ENCODE results near the gene LDHD. TPM values are rescaled to one million over a fixed set of nuclear protein-coding genes. Genes with fewer than 3 reads are reported as not detected.
"Not testable (repeated sequence)": the region's sequence is repeated elsewhere in the genome, so short reads cannot be mapped to it uniquely, and the experiment has no call there.

Gene LDHD
- total and polyA plus RNA-seq, 3 experiments from 2014 or later, result 0.10 TPM; not detected in 2

DNA sequence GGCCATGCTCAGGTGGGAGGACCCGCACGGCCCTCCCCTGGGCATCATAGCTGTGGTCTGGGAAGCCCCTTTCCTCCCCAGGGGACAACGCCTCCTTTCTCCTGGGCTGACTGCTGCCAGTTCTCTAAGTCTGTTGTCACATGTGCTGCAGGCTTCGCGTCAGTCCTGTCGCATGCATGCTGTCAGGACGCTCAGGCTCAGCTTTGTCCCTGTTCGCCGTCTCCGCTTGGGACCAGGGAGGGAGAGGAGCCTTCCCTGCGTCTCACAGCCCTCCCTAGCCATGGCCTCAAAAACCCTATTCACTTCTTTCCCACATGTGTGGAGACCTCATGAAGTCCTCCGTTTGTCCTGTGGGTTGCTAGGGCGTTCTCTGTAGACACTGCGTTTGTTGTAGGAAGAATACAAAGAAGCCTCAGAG lies 21.4 kb downstream of the LDHD start:
- Histone ChIP-seq H3K27ac (ENCODE audit: low read depth, low read length) (no peak overlapping the region), H3K36me3 (ENCODE audit: insufficient read depth, low read length) (no peaks in the 10 kb centered on the region), H3K4me1 (ENCODE audit: insufficient read depth, low read length) (peaks cover 24% of the 10 kb centered on the region), H3K9me3 (ENCODE audit: low read length) (no peaks in the 10 kb centered on the region), H3K4me3 (ENCODE audit: low read length) (no peak overlapping the region), H3K27me3 (ENCODE audit: insufficient read depth, low read length, poor library complexity, severe bottlenecking) (no peaks in the 10 kb centered on the region)
- Mint-ChIP-seq H3K4me3 (no peak overlapping the region), H3K4me1 (peaks cover 25 to 27% (median 25%) of the 10 kb centered on the region in 3 donors), H3K9me3 (no peaks in the 10 kb centered on the region), H3K27me3 (no peaks in the 10 kb centered on the region), H3K36me3 (peaks cover 0 to 2% (median 0%) of the 10 kb centered on the region in 3 donors), H3K27ac (peak overlapping the region in 4 of 8 donors; percentile 54 to 93 (median 90))
- DNase-seq, result no peak
- POLR2A ChIA-PET, result no interaction called here
- CTCF ChIA-PET, result no interaction called here

DNA sequence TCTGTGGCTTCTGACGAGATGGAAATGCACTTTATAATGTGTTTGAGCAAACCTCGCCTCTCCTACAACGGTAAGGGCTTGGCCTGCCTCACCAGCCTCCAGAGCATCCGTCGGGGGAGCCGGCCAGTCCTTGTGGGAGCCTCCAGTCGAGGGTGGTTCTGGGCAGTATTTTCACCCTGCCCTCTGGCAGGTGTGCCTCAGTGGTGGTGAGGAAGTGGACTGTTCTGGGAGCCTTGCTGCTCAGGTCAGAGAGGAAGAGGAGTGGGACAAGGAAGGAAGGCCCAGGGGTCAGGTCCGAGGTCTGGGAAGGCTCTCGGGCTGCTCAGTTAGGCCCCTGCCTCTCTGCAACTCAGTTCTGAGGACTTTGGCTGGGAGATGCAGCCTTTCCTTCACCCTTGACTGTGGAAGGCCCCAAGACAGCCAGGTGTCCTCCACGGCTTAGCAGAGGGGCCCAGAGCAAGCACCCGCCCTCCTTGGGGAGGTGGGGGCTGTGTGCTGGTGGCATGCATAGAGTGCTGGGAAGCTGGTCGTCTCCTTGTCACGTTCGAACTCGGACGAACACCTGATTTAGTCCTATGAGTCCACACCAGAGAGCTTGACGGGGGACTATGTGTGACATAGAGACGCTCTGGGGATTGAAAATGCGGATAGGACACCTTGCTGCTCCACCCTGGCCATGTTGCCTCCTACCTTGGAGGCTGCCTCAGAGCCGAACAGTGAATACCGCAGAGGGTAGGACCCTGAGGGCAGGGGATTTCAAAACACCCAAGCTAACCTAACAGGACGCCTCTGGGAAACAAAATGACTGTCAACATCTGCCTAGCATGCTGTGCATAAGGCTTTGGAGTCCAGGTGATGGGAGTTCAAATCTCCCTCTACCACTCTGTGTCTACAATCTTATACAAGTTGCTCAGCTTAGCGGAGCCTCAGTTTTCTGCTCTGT lies 22.7 kb downstream of the LDHD start:
- Mint-ChIP-seq H3K27ac (peak overlapping the region in 3 of 8 donors; percentile 3 to 60 (median 55)), H3K27me3 (no peaks in the 10 kb centered on the region), H3K4me3 (no peak overlapping the region), H3K4me1 (peaks cover 11 to 13% (median 11%) of the 10 kb centered on the region in 3 donors), H3K36me3 (peaks cover 0 to 2% (median 0%) of the 10 kb centered on the region in 3 donors), H3K9me3 (no peaks in the 10 kb centered on the region)
- Histone ChIP-seq H3K9me3 (ENCODE audit: low read length) (no peaks in the 10 kb centered on the region), H3K4me1 (ENCODE audit: insufficient read depth, low read length) (peaks cover 11% of the 10 kb centered on the region), H3K36me3 (ENCODE audit: insufficient read depth, low read length) (no peaks in the 10 kb centered on the region), H3K27me3 (ENCODE audit: insufficient read depth, low read length, poor library complexity, severe bottlenecking) (no peaks in the 10 kb centered on the region), H3K4me3 (ENCODE audit: low read length) (no peak overlapping the region), H3K27ac (ENCODE audit: low read depth, low read length) (no peak overlapping the region)
- CTCF ChIA-PET, result no interaction called here
- no peak for DNase-seq
- POLR2A ChIA-PET, result interaction anchor here (0.6 kb wide), 1 partner anchor 29 kb away, joined by 4 read pairs; no protein-coding TSS in a partner anchor

DNA sequence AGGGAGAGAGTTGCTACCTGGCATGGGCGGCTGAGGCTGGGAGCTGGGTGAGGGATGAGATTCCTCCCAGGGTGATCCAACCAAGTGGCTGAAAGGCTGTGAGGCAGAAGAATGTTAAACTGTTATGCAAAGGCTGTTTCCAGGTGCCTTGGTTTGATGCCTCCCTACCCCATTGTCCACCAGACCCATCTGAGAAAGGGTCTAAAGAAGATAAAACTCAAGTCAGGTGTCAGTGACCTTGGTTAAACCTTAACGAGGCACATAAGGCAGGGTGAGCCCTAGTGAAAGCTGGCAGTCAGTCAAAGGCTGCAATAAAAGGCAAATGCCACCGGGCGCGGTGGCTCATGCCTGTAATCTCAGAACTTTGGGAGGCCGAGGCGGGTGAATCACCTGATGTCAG lies 23.8 kb downstream of the LDHD start:
- H3K27ac Mint-ChIP-seq, result peak overlapping the region in 1 of 8 donors; percentile 36
- no peaks in the 10 kb centered on the region for H3K36me3 ChIP-seq (ENCODE audit: insufficient read depth, low read length)
- no peak for DNase-seq
- H3K4me1 Mint-ChIP-seq, result peaks cover under 1 to 4% (median under 1%) of the 10 kb centered on the region in 3 donors
- CTCF ChIA-PET, result no interaction called here
- H3K27me3 Mint-ChIP-seq, result no peaks in the 10 kb centered on the region
- no peak overlapping the region for H3K4me3 ChIP-seq (ENCODE audit: low read length)
- H3K4me3 Mint-ChIP-seq, result no peak overlapping the region
- H3K27me3 ChIP-seq (ENCODE audit: insufficient read depth, low read length, poor library complexity, severe bottlenecking), result no peaks in the 10 kb centered on the region
- H3K27ac ChIP-seq (ENCODE audit: low read depth, low read length), result no peak overlapping the region
- POLR2A ChIA-PET, result no interaction called here
- peaks cover 0 to 2% (median 0%) of the 10 kb centered on the region in 3 donors for H3K36me3 Mint-ChIP-seq
- H3K9me3 Mint-ChIP-seq, result no peaks in the 10 kb centered on the region
- H3K9me3 ChIP-seq (ENCODE audit: low read length), result no peaks in the 10 kb centered on the region
- no peaks in the 10 kb centered on the region for H3K4me1 ChIP-seq (ENCODE audit: insufficient read depth, low read length)

GRCh38 chr16:75091619-75092018 lies 25.0 kb downstream of the LDHD start:
- H3K4me1 ChIP-seq (ENCODE audit: insufficient read depth, low read length); H3K4me1 Mint-ChIP-seq; H3K36me3 ChIP-seq (ENCODE audit: insufficient read depth, low read length); H3K4me3 ChIP-seq (ENCODE audit: low read length); H3K27me3 ChIP-seq (ENCODE audit: insufficient read depth, low read length, poor library complexity, severe bottlenecking); H3K27ac ChIP-seq (ENCODE audit: low read depth, low read length); H3K9me3 Mint-ChIP-seq; DNase-seq; H3K9me3 ChIP-seq (ENCODE audit: low read length); CTCF ChIA-PET; H3K27me3 Mint-ChIP-seq; H3K36me3 Mint-ChIP-seq; H3K4me3 Mint-ChIP-seq; POLR2A ChIA-PET: not testable (repeated sequence)
- H3K27ac Mint-ChIP-seq, result peak overlapping the region in 1 of 8 donors; percentile 63

- H3K4me3 Mint-ChIP-seq; H3K36me3 Mint-ChIP-seq; H3K4me1 Mint-ChIP-seq; H3K9me3 Mint-ChIP-seq; H3K9me3 ChIP-seq (ENCODE audit: low read length); H3K4me1 ChIP-seq (ENCODE audit: insufficient read depth, low read length); H3K36me3 ChIP-seq (ENCODE audit: insufficient read depth, low read length); POLR2A ChIA-PET; H3K4me3 ChIP-seq (ENCODE audit: low read length); H3K27ac ChIP-seq (ENCODE audit: low read depth, low read length); DNase-seq; H3K27me3 ChIP-seq (ENCODE audit: insufficient read depth, low read length, poor library complexity, severe bottlenecking); H3K27me3 Mint-ChIP-seq: not testable (repeated sequence)
- CTCF ChIA-PET, result interaction anchor here (0.8 kb wide), 1 partner anchor 21 kb away, joined by 3 read pairs; no protein-coding TSS in a partner anchor
- H3K27ac Mint-ChIP-seq, result peak overlapping the region in 1 of 8 donors; percentile 65
These were observed 25.7 kb downstream of the LDHD start for GRCh38 chr16:75090899-75091298.

DNA sequence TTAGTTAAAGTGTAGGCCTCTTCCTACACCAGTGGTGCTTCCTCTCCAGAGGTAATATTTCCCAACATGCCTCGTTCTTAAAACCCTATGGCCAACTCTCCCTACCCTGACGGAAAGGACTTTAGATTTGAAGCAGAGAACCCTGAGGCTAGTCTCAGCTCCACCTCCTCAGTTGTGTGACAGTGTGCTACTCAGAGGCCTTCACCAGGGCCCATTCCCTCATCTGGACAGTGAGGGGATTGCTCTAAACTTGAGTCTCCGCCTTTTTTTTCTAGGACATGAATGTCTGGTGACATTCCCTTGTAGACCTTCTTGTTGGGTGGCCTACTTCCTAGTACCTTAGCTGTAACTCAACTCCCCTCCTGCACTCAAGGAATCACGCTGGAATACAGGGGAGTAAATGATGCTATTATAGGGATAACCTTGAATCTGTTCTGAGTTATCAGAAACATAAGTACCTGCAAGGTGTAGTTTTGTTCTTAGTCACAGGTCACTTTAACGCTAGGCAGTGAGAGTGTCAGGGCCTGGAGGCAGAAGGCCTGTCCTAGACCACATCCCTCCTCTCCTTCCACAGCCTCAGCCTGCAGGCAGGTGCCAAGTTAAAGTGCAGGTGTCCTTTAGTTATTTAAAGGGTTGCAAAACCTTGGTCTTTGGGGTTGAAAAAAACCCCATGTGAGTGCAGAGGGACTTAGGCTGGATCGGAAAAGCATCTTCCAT lies 26.9 kb downstream of the LDHD start:
- ChIA-PET POLR2A (no interaction called here), CTCF (interaction anchor here (0.8 to 0.9 kb wide), 2 partner anchors 20 to 22 kb away, joined by 3 read pairs; no protein-coding TSS in a partner anchor)
- peaks cover 0 to 1% (median 0%) of the 10 kb centered on the region in 5 donors for H3K9me3 Mint-ChIP-seq
- no peak overlapping the region for H3K4me3 ChIP-seq (ENCODE audit: low read length)
- H3K27ac Mint-ChIP-seq, result peak overlapping the region in 3 of 8 donors; percentile 8 to 43 (median 38)
- no peaks in the 10 kb centered on the region for H3K27me3 Mint-ChIP-seq
- H3K4me1 Mint-ChIP-seq, result no peaks in the 10 kb centered on the region
- no peaks in the 10 kb centered on the region for H3K36me3 Mint-ChIP-seq
- H3K36me3 ChIP-seq (ENCODE audit: insufficient read depth, low read length), result no peaks in the 10 kb centered on the region
- no peak overlapping the region for H3K27ac ChIP-seq (ENCODE audit: low read depth, low read length)
- no peak overlapping the region for H3K4me3 Mint-ChIP-seq
- no peaks in the 10 kb centered on the region for H3K27me3 ChIP-seq (ENCODE audit: insufficient read depth, low read length, poor library complexity, severe bottlenecking)
- H3K9me3 ChIP-seq (ENCODE audit: low read length), result no peaks in the 10 kb centered on the region
- DNase-seq, result no peak
- no peaks in the 10 kb centered on the region for H3K4me1 ChIP-seq (ENCODE audit: insufficient read depth, low read length)

DNA sequence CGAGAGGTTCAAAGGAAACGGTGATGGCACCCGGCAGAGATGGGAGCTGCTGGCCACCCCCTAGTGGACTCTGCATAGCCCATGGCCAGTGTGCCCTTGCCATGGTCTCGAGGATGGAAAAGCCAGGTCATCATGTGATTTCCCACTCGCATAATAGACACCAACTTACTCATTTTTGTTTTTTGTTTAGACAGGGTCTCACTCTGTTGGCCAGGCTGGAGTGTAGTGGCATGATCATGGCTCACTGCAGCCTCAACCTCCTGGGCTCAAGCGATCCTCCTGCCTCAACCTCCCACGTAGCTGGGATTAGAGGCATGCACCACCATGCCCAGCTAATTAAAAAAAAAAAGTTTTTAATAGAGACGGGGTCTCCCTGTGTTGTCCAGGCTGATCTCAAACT lies 27.6 kb downstream of the LDHD start:
- Mint-ChIP-seq H3K9me3 (peaks cover 0 to 1% (median 0%) of the 10 kb centered on the region in 5 donors), H3K27me3 (no peaks in the 10 kb centered on the region), H3K27ac (no peak overlapping the region), H3K4me3 (no peak overlapping the region), H3K36me3 (no peaks in the 10 kb centered on the region), H3K4me1 (no peaks in the 10 kb centered on the region)
- Histone ChIP-seq H3K27me3 (ENCODE audit: insufficient read depth, low read length, poor library complexity, severe bottlenecking) (no peaks in the 10 kb centered on the region), H3K4me1 (ENCODE audit: insufficient read depth, low read length) (no peaks in the 10 kb centered on the region), H3K27ac (ENCODE audit: low read depth, low read length) (no peak overlapping the region), H3K4me3 (ENCODE audit: low read length) (no peak overlapping the region), H3K9me3 (ENCODE audit: low read length) (no peaks in the 10 kb centered on the region), H3K36me3 (ENCODE audit: insufficient read depth, low read length) (no peaks in the 10 kb centered on the region)
- ChIA-PET POLR2A (no interaction called here), CTCF (no interaction called here)
- DNase-seq, result no peak

GRCh38 chr16:75088216-75088615 lies 28.4 kb downstream of the LDHD start:
- peaks cover 0 to 1% (median 0%) of the 10 kb centered on the region in 5 donors for H3K9me3 Mint-ChIP-seq
- H3K4me1 ChIP-seq (ENCODE audit: insufficient read depth, low read length), result no peaks in the 10 kb centered on the region
- no peak overlapping the region for H3K27ac Mint-ChIP-seq
- no peak overlapping the region for H3K4me3 ChIP-seq (ENCODE audit: low read length)
- H3K27ac ChIP-seq (ENCODE audit: low read depth, low read length), result no peak overlapping the region
- CTCF ChIA-PET, result no interaction called here
- no peaks in the 10 kb centered on the region for H3K27me3 ChIP-seq (ENCODE audit: insufficient read depth, low read length, poor library complexity, severe bottlenecking)
- H3K27me3 Mint-ChIP-seq, result no peaks in the 10 kb centered on the region
- H3K36me3 Mint-ChIP-seq, result no peaks in the 10 kb centered on the region
- H3K4me1 Mint-ChIP-seq, result no peaks in the 10 kb centered on the region
- H3K9me3 ChIP-seq (ENCODE audit: low read length), result no peaks in the 10 kb centered on the region
- POLR2A ChIA-PET, result no interaction called here
- H3K4me3 Mint-ChIP-seq, result no peak overlapping the region
- no peaks in the 10 kb centered on the region for H3K36me3 ChIP-seq (ENCODE audit: insufficient read depth, low read length)
- DNase-seq, result no peak
